GM18526 (cell line): ENCODE data around the gene HSPB7.

Experiments
- POLR2A ChIP-seq: IDR thresholded peaks from 3 replicates; pipeline ENCODE4 v1.6.1; 2011; ENCODE audit not compliant: insufficient read length; ENCODE audit errors: extremely low read depth

Gene HSPB7

GRCh38 chr1:15988856-15989736, 28.7 kb downstream of the HSPB7 start:
- no peak for TF ChIP-seq POLR2A

DNA sequence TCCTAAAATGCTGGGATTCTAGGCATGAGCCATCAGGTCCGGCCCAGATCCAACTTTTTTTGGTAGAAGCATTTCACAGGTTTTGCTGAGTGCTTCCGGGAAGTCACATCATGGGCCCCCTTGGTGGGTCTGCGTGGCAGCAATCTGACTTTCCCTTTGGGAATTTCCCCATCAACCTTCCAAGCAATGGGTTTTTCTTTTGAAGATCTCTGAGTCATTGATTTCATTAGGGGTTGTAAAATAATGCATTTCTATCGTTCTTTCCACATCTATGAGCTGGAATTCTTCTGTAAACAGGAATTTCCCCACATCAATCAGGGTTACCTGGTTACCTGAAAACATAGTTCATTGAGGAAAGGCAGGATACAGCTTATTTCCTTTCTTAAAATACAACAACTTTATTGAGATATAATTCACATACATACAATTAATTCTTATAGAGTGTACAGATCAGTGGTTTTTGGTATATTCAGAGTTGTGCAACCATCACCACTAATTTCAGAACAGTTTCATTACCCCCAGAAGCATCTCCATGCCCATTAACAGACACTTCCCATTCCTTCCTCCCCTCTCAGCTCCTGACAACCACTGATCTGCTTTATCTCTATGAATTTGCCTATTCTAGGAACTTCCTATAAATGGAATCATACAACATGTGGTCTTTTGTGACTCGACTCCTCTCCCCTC, 32.1 kb downstream of the HSPB7 start:
- no peak for TF ChIP-seq POLR2A

GRCh38 chr1:15983275-15983674, 34.6 kb downstream of the HSPB7 start:
- no peak for TF ChIP-seq POLR2A

DNA sequence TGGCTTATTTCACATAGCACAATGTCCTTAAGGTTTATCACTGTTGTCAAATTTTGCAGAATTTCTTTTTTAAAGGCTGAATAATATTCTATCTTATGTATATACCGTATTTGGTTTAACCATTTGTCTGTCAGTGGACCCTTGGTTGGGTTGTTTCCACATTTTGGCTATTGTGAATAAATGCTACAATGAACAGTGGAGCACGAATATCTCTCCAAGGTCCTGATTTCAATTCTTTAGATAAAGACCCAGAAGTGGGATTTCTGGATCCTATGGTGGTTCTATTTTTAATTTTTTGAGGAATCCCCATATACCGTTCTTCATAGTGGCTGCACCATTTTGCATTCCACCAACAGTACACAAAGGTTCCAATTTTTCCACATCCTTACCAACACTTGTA, 36.2 kb downstream of the HSPB7 start:
- TF ChIP-seq POLR2A, result no peak

- TF ChIP-seq POLR2A, result peak; percentile 45
Measured at GRCh38 chr1:15975805-15976680, 41.8 kb downstream of the HSPB7 start, which contains the start of gene ZBTB17. TSS of gene ZBTB17 (minus strand) at chr1:15976101. CDS start at chr1:15948495, 27,606 bp downstream.

DNA sequence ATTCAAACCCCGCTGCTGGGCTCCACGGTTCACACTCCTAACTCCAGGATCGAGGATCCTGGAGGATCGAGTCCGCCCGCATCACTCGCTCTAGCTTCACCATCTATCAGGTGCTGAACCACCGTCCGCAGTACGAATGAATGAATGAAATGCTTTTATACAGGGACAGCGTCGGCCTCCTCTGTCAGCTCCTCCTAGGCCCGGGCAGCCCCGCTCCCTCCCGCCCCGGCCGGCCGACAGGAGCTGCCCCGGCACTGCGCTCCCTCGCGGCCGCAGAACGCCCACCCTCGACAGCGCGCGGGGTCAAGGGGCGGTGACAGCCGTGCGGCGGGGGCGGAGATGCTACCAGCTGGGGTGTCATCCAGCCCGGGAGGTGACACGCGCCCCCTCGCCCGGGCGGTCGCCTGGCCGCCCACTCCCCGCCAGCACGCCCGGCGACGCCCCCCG, 42.5 kb downstream of the HSPB7 start:
- TF ChIP-seq POLR2A, result peak; percentile 20

GRCh38 chr1:15974855-15975254, 43.0 kb downstream of the HSPB7 start:
- TF ChIP-seq POLR2A, result no peak

- TF ChIP-seq POLR2A, result no peak
Measured at GRCh38 chr1:15973772-15974171, 44.1 kb downstream of the HSPB7 start.

DNA sequence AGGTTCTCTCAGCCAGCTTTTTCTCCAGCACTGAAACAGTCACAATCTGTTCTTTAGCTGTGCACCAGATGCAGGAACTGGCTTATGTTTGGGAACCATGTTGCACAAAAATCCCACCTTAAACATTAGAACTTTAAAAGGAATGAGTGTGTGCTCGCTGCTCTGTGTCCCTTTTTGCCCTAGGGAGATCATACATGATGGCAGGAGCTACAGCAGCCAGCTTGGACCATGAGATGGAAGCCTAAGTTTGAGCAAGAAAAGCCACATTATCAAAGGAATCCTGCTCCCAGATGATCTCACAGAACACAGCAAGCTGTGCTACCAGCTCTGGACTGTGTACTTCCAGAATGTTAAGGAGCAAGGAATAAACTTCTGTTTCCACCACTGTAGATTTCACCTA, 45.4 kb downstream of the HSPB7 start:
- no peak for TF ChIP-seq POLR2A

DNA sequence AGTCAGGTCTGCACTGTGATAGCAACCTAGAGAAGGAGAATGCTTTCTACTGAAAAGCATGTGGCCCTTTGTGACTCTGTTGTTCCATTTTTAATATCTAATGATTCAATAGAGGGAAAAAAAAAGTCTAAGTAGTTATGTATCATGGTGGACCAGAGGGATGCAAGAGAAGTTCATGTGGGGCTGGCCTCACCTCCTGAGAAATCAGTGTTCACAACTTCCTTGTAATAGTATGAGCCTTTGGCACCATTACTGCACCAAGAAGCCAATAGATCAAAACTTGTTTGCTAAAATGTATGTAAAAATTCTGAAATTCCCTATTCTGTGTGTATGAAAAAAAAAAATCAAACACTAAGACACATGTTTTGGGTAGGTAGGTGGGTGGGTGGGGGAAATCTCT, 46.9 kb downstream of the HSPB7 start:
- TF ChIP-seq POLR2A, result no peak

DNA sequence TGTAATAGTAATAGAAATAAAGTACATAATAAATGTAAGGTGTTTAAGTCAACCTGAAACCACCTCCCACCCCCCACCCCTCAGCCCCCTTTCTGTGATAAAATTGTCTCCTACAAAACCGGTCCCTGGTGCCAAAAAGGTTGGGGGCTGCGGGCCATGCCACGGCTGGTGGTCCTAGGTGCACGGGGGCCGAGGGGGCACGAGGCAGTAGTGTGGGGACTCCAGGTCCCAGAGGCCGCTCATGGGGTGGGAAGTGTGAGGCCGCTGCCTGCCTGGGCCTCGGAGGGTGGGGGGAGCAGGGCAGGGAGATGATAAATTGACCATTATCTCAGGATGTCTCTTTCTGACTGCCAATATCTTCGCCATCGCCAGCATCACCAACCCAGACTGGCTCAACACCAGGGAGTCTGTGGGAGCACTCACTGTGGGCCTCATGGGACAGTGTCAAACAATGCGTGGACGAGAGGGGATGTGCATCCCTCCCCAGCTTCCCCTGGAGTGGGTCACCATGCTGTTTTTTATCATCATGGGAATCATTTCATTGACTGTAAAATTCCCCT, 48.4 kb downstream of the HSPB7 start:
- no peak for TF ChIP-seq POLR2A

- TF ChIP-seq POLR2A, result no peak
Measured at GRCh38 chr1:15968172-15968571, 49.7 kb downstream of the HSPB7 start.

DNA sequence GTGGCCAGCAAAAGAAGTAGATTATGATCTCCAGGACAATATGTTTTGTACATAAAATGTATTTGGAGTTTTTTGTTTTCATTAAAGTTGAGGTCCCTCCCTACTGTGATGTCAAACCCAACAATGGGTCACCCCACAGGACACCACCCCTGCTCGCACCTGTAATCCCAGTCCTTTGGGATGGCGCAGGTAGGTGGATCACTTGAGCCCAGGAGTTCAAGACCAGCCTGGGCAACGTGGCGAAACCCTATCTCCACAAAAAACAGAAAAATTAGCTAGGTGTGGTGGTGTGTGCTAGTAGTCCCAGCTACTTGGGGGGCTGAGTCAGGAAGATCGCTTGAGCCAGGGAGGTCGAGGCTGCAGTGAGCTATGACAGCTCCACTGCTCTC, 50.9 kb downstream of the HSPB7 start:
- TF ChIP-seq POLR2A, result no peak

DNA sequence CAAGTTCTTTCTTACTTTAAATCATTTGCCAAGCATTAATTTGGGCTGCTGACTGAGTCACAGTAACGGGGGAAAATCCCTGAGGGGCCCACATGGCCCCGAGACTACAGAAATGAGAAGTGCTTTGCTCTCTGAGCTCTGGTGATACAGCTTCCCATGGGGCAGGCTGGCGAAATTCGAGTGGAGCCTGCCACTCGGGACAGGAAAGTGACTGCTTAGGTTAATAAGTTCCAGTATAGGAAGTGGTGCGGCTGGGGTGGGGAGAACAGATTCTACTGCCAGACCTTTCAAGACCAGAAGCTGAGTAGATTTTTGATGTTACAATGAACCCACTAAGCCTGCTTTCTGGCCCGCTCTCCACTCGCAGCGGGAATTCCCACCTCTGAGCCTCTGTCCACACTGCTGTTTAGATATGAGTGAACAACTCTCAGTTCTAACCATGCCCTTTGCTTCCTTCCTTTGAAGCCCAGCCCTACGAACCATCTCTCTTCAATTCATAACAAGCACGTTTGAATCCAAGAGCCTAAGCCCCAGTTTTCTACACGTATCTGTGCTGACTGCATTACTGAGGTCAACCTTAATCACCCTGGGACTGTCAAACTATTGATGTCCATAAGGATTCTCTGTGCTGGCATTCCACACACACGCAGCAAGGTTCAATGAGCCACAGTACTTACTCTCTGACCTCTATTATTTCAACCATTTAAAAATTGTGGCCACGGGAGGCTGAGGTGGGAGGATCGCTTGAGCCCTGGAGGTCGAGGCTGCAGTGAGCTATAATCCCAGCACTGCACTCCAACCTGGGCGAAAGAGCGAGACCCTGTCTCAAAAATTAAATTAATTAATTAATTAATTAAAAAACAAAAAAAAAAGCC, 51.5 kb downstream of the HSPB7 start:
- no peak for TF ChIP-seq POLR2A
